8988T (cell line): ENCODE results near the gene ADISSP.

Experiments used
- DNase-seq: peaks from one replicate; pipeline ENCODE4 v3.0.0; 2011

ADISSP gene

GRCh38 chr20:3753501-3754275, 13.9 kb downstream of the ADISSP start:
- DNase-seq: no peak

- DNase-seq: peak; percentile 94
Observed at GRCh38 chr20:3753098-3753497, 14.5 kb downstream of the ADISSP start.

GRCh38 chr20:3752386-3752759, 15.2 kb downstream of the ADISSP start:
- no peak for DNase-seq

GRCh38 chr20:3751675-3752385, 15.7 kb downstream of the ADISSP start:
- no peak for DNase-seq

GRCh38 chr20:3751305-3751674, 16.3 kb downstream of the ADISSP start:
- no peak for DNase-seq

GRCh38 chr20:3749689-3750531, 17.6 kb downstream of the ADISSP start:
- DNase-seq: peak; percentile 97

GRCh38 chr20:3749087-3749688, 18.4 kb downstream of the ADISSP start:
- DNase-seq: peak; percentile 32

- DNase-seq: no peak
Observed at GRCh38 chr20:3748073-3748472, 19.5 kb downstream of the ADISSP start.

GRCh38 chr20:3747471-3747870, 20.1 kb downstream of the ADISSP start:
- DNase-seq: no peak

- DNase-seq: no peak
Observed at GRCh38 chr20:3745686-3746173, 21.8 kb downstream of the ADISSP start.

GRCh38 chr20:3744806-3745685, 22.5 kb downstream of the ADISSP start:
- peak; percentile 92 for DNase-seq

GRCh38 chr20:3744037-3744436, 23.5 kb downstream of the ADISSP start:
- no peak for DNase-seq

GRCh38 chr20:3743251-3743650, 24.3 kb downstream of the ADISSP start:
- DNase-seq: no peak

- DNase-seq: no peak
Observed at GRCh38 chr20:3741836-3742458, 25.6 kb downstream of the ADISSP start.

- DNase-seq: peak; percentile 7
Observed at GRCh38 chr20:3740615-3741301, 26.8 kb downstream of the ADISSP start.

GRCh38 chr20:3739926-3740451, 27.6 kb downstream of the ADISSP start:
- peak; percentile 7 for DNase-seq

- DNase-seq: peak; percentile 11
Observed at GRCh38 chr20:3739054-3739925, 28.3 kb downstream of the ADISSP start.

- DNase-seq: peak; percentile 4
Observed at GRCh38 chr20:3738111-3739053, 29.2 kb downstream of the ADISSP start.
